Retinal pigment epithelial cell (primary cell): ENCODE data around the gene B3GNT7.
"Not testable (repeated sequence)": the region's sequence is repeated elsewhere in the genome, so short reads cannot be mapped to it uniquely, and the experiment has no call there.

Experiments
- DNase-seq: peaks from one replicate; pipeline ENCODE4 v3.0.0-alpha.2; 2010; ENCODE audit warnings: low read depth
- H3K4me3 ChIP-seq: 2 replicates; pipeline ENCODE4 v1.5.1; 2011; ENCODE audit warnings: mild to moderate bottlenecking, low read length, control low read depth, moderate library complexity
- CTCF ChIP-seq: conservative IDR thresholded peaks from 2 replicates; pipeline ENCODE4 v1.5.1; 2011; ENCODE audit warnings: low read depth, low read length, control low read depth, inconsistent platforms

Gene B3GNT7

GRCh38 chr2:231373184-231373583, 22.3 kb upstream of the B3GNT7 start:
- no peak for TF ChIP-seq CTCF

GRCh38 chr2:231373786-231374349, 21.6 kb upstream of the B3GNT7 start:
- TF ChIP-seq CTCF, result no peak
- DNase-seq, result no peak
- no peak overlapping the region for H3K4me3 ChIP-seq

More at GRCh38 chr2:231373184-231373583, 22.3 kb upstream of the B3GNT7 start:
- H3K4me3 ChIP-seq, result no peak overlapping the region
- no peak for DNase-seq

GRCh38 chr2:231374771-231375170, 20.7 kb upstream of the B3GNT7 start:
- H3K4me3 ChIP-seq, result no peak overlapping the region
- TF ChIP-seq CTCF, result no peak

GRCh38 chr2:231375994-231376615, 19.4 kb upstream of the B3GNT7 start:
- H3K4me3 ChIP-seq, DNase-seq: not testable (repeated sequence)

More at GRCh38 chr2:231374771-231375170, 20.7 kb upstream of the B3GNT7 start:
- no peak for DNase-seq

GRCh38 chr2:231376857-231377256, 18.7 kb upstream of the B3GNT7 start:
- no peak overlapping the region for H3K4me3 ChIP-seq
- no peak for TF ChIP-seq CTCF
- no peak for DNase-seq

GRCh38 chr2:231378026-231378722, 17.3 kb upstream of the B3GNT7 start:
- TF ChIP-seq CTCF, result no peak
- no peak overlapping the region for H3K4me3 ChIP-seq
- DNase-seq, result no peak

- no peak for TF ChIP-seq CTCF
- H3K4me3 ChIP-seq, result no peak overlapping the region
- DNase-seq, result no peak
These were observed 16.0 kb upstream of the B3GNT7 start for GRCh38 chr2:231379266-231380215.
